K562 (cell line): ENCODE data around the gene MSRB2. TPM values are rescaled to one million over a fixed set of nuclear protein-coding genes. Genes with fewer than 3 reads are reported as not detected.

Experiments used
- BRF1 ChIP-seq: IDR thresholded peaks from 3 replicates; pipeline ENCODE4 v1.6.1; 2011; ENCODE audit warnings: borderline replicate concordance, mild to moderate bottlenecking; ENCODE audit not compliant: insufficient read length; ENCODE audit errors: extremely low read depth
- CCAR2 ChIP-seq: fragments of 200-400 bp; formaldehyde crosslinking; IDR thresholded peaks from 2 replicates; pipeline ENCODE4 v1.6.1; 2017; ENCODE audit warnings: mild to moderate bottlenecking, low read depth, low read length
- CCNT2 ChIP-seq: IDR thresholded peaks from 2 replicates; pipeline ENCODE4 v1.6.1; 2011; ENCODE audit warnings: borderline replicate concordance, low read depth, mild to moderate bottlenecking, moderate library complexity, mixed read lengths, low read length; ENCODE audit not compliant: insufficient read length; ENCODE audit errors: extremely low read depth
- CSDE1 ChIP-seq, 2 experiments: fragments of 450-650 bp; IDR thresholded peaks; 2 replicates each; pipeline ENCODE4 v1.6.1; 2016; ENCODE audit warnings: mild to moderate bottlenecking in 1 of 2
- ERF ChIP-seq: fragments of 450-650 bp; formaldehyde crosslinking; IDR thresholded peaks from 2 replicates; pipeline ENCODE4 v1.4.0; 2020; ENCODE audit warnings: mild to moderate bottlenecking, mixed read lengths
- GABPA ChIP-seq: fragments of 200-800 bp; sonication (Bioruptor generic); conservative IDR thresholded peaks from 2 replicates; pipeline ENCODE4 v1.6.1; 2016; ENCODE audit warnings: low read depth, missing genetic modification characterization, missing compliant biosample characterization
- GTF2E2 ChIP-seq: fragments of 200-800 bp; sonication (Bioruptor generic); IDR thresholded peaks from 2 replicates; pipeline ENCODE4 v1.6.1; 2016; ENCODE audit warnings: missing genetic modification characterization, missing compliant biosample characterization
- HMGXB4 ChIP-seq: sonication (generic); formaldehyde crosslinking; IDR thresholded peaks from 2 replicates; pipeline ENCODE4 v1.8.1; 2023; ENCODE audit warnings: mild to moderate bottlenecking, missing genetic modification reagents
- KLF10 ChIP-seq: fragments of 250-450 bp; sonication (Bioruptor Pico); IDR thresholded peaks from 2 replicates; pipeline ENCODE4 v1.6.1; 2021; ENCODE audit warnings: matching md5 sums
- NONO ChIP-seq, 2 experiments: fragments of 200-400 bp in 1 of 2; fragments of 450-650 bp in 1 of 2; formaldehyde crosslinking in 1 of 2; IDR thresholded peaks; 2 replicates each; pipeline ENCODE4 v1.6.1; 2017; ENCODE audit warnings: low read depth in 2 of 2, mild to moderate bottlenecking in 2 of 2, moderate library complexity in 2 of 2, low read length in 1 of 2
- ZBTB8A ChIP-seq: fragments of 450-650 bp; IDR thresholded peaks from 2 replicates; pipeline ENCODE4 v1.6.1; 2018; ENCODE audit warnings: mild to moderate bottlenecking, moderate library complexity; ENCODE audit not compliant: partially characterized antibody
- ZFP36 ChIP-seq: fragments of 150-350 bp; IDR thresholded peaks from 2 replicates; pipeline ENCODE4 v1.6.1; 2018; ENCODE audit warnings: low read length, low read depth; ENCODE audit not compliant: partially characterized antibody
- ZNF699 ChIP-seq: fragments of 250-450 bp; sonication (Bioruptor Pico); IDR thresholded peaks from 2 replicates; pipeline ENCODE4 v1.8.0; 2021; ENCODE audit warnings: mild to moderate bottlenecking, moderate library complexity; ENCODE audit not compliant: insufficient replicate concordance
- ZNF830 ChIP-seq: fragments of 250-450 bp; sonication (Bioruptor Pico); IDR thresholded peaks from 2 replicates; pipeline ENCODE4 v1.5.0; 2021; ENCODE audit warnings: mild to moderate bottlenecking
- polyA plus RNA-seq, 8 experiments: library from polyadenylated mRNA; depleted of rRNA in 4 of 8; stranded (reverse) in 5 of 8; unstranded in 3 of 8; fragments of >200 nt; fragmentation: Nextera tagmentation in 2 of 8; fragmentation: Illumina TruSeq in 1 of 8; extraction: Ambion mirVana in 2 of 8; extraction: Trizol in 1 of 8; gene quantifications; 2 replicates each; pipeline versions ENCODE4 v1.2.1 to v1.2.3, GENCODE V29; 2011 to 2014; ENCODE audit warnings: inconsistent platforms in 1 of 8, missing spikeins in 1 of 8
- total RNA-seq, 7 experiments: library from RNA; depleted of rRNA in 6 of 7; stranded (reverse); fragments of >200 nt in 6 of 7; fragmentation: Illumina TruSeq in 2 of 7; extraction: Trizol in 2 of 7; gene quantifications; 2 replicates each; pipeline versions ENCODE4 v1.2.1 to v1.2.3, GENCODE V29; 2011 to 2021; ENCODE audit warnings: low replicate concordance in 1 of 7
- TF ChIP-seq, protein P1 (sequence below), 2 experiments: fragments of 450-650 bp in 1 of 2; sonication (generic) in 1 of 2; formaldehyde crosslinking; conservative IDR thresholded peaks; 2 replicates each; pipeline versions ENCODE4 v1.4.0 to v1.8.1; 2020 to 2022; ENCODE audit warnings: mild to moderate bottlenecking in 1 of 2, missing genetic modification reagents in 1 of 2
- TF ChIP-seq, protein P2 (sequence below), 2 experiments: fragments of 450-650 bp in 1 of 2; sonication (generic) in 1 of 2; formaldehyde crosslinking in 1 of 2; IDR thresholded peaks; 2 replicates each; pipeline versions ENCODE4 v1.7.1 to v1.9.0; 2016 to 2022; ENCODE audit warnings: inconsistent platforms in 1 of 2, mild to moderate bottlenecking in 1 of 2, missing genetic modification reagents in 1 of 2

MSRB2 gene
- total and polyA plus RNA-seq, 9 of the 15 experiments (the other 6 are each of a cell fraction or from before 2014, with no cell fraction given): 1.5 to 22.3 (median 5.9) TPM

GRCh38 chr10:23095404-23095965 lies at the start of gene MSRB2 (continued):
- TF ChIP-seq CSDE1 (IDR thresholded peaks at IDR 0.05): no peak
- TF ChIP-seq CCAR2: no peak
- TF ChIP-seq ZNF699 (CRISPR knock-in tag): no peak
- no peak for TF ChIP-seq ZNF830 (CRISPR knock-in tag)
- TF ChIP-seq ZBTB8A: no peak
- TF ChIP-seq ERF (CRISPR knock-in tag): peak; percentile 46; the same call in 1 of the 2 replicates
- no peak for TF ChIP-seq GABPA (tag)
- no peak for TF ChIP-seq BRF1
- TF ChIP-seq, protein P1, sequence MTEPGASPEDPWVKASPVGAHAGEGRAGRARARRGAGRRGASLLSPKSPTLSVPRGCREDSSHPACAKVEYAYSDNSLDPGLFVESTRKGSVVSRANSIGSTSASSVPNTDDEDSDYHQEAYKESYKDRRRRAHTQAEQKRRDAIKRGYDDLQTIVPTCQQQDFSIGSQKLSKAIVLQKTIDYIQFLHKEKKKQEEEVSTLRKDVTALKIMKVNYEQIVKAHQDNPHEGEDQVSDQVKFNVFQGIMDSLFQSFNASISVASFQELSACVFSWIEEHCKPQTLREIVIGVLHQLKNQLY (CRISPR knock-in tag; conservative IDR thresholded peaks at IDR 0.05): no peak
- peak; percentile 47; the same call in 1 of the 2 replicates for TF ChIP-seq GTF2E2 (tag)
- TF ChIP-seq NONO (IDR thresholded peaks at IDR 0.05; ENCODE audit: low read depth in 2 of 2, low read length in 1 of 2): peak; percentile 58 to 78
- TF ChIP-seq HMGXB4: no peak; the same call in 1 of the 2 replicates
- TF ChIP-seq, protein P2, sequence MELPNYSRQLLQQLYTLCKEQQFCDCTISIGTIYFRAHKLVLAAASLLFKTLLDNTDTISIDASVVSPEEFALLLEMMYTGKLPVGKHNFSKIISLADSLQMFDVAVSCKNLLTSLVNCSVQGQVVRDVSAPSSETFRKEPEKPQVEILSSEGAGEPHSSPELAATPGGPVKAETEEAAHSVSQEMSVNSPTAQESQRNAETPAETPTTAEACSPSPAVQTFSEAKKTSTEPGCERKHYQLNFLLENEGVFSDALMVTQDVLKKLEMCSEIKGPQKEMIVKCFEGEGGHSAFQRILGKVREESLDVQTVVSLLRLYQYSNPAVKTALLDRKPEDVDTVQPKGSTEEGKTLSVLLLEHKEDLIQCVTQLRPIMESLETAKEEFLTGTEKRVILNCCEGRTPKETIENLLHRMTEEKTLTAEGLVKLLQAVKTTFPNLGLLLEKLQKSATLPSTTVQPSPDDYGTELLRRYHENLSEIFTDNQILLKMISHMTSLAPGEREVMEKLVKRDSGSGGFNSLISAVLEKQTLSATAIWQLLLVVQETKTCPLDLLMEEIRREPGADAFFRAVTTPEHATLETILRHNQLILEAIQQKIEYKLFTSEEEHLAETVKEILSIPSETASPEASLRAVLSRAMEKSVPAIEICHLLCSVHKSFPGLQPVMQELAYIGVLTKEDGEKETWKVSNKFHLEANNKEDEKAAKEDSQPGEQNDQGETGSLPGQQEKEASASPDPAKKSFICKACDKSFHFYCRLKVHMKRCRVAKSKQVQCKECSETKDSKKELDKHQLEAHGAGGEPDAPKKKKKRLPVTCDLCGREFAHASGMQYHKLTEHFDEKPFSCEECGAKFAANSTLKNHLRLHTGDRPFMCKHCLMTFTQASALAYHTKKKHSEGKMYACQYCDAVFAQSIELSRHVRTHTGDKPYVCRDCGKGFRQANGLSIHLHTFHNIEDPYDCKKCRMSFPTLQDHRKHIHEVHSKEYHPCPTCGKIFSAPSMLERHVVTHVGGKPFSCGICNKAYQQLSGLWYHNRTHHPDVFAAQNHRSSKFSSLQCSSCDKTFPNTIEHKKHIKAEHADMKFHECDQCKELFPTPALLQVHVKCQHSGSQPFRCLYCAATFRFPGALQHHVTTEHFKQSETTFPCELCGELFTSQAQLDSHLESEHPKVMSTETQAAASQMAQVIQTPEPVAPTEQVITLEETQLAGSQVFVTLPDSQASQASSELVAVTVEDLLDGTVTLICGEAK (IDR thresholded peaks at IDR 0.05): no peak
- TF ChIP-seq, protein P2 (CRISPR knock-in tag; IDR thresholded peaks at IDR 0.05): no peak
- TF ChIP-seq ZFP36: no peak
- no peak for TF ChIP-seq KLF10
- peak; percentile 61 for TF ChIP-seq CCNT2
